ENCODE measurements around the gene ACLY. TPM values are rescaled to one million over a fixed set of nuclear protein-coding genes. Genes with fewer than 3 reads are reported as not detected.

Gene ACLY
- total and polyA plus RNA-seq, 10 of the 15 experiments (the other 5 are each of a cell fraction or from before 2014, with no cell fraction given) = 32.6 to 224 (median 114) TPM

- ChIA-PET POLR2A (interaction anchor here (0.6 to 1.3 kb wide), 4 partner anchors 10 to 1460 kb away, joined by 5 to 7 read pairs (median 5); partner anchors contain the start of gene ACLY), CTCF (no interaction called here), RAD21 (ENCODE audit: unreplicated experiment) (no interaction called here), SMC1A (ENCODE audit: uncharacterized antibody, unreplicated experiment) (interaction anchor here (1.2 kb wide), 1 partner anchor 9 kb away, joined by 4 read pairs; no protein-coding TSS in a partner anchor)
- no peak overlapping the region for H3K4me3 ChIP-seq
- H3K27ac ChIP-seq (ENCODE audit: control insufficient read depth, insufficient read depth) = no peak overlapping the region
- no peaks in the 10 kb centered on the region for H3K27me3 ChIP-seq (replicated peaks in 1 of 2; ENCODE audit: control insufficient read depth in 2 of 2, insufficient read depth in 2 of 2, low read length in 1 of 2)
- ATAC-seq (no peak; the same call in 2 of the 3 replicates), DNase-seq (ENCODE audit: low read depth, low spot score) (no peak), FAIRE-seq (no peak)
- peaks cover 2% of the 10 kb centered on the region; the same call in 1 of the 2 replicates for H3K79me2 ChIP-seq (ENCODE audit: control insufficient read depth, insufficient read depth, low read length)
- no peaks in the 10 kb centered on the region for H3K4me1 ChIP-seq (ENCODE audit: control insufficient read depth, insufficient read depth, low read length)
- no peak overlapping the region for H3K4me2 ChIP-seq (ENCODE audit: control insufficient read depth, insufficient read depth)
- in situ Hi-C loops (cut with MboI) (no loop called here), intact Hi-C loops (cut with micrococcal nuclease; ENCODE audit: unreplicated experiment) (no loop called here)
- no peaks in the 10 kb centered on the region for H4K20me1 ChIP-seq (ENCODE audit: control insufficient read depth, insufficient read depth)
- TF ChIP-seq BCL11A (IDR thresholded peaks at IDR 0.05; ENCODE audit: low read depth, low read length) = no peak
- no peak for TF ChIP-seq CUX1 (IDR thresholded peaks at IDR 0.05; ENCODE audit: insufficient replicate concordance, low read depth, low read length)
- peak; percentile 54; the same call in 1 of the 2 replicates for TF ChIP-seq POLR2A (IDR thresholded peaks at IDR 0.05; ENCODE audit: low read depth, low read length)
- no peak for TF ChIP-seq HDAC2 (IDR thresholded peaks at IDR 0.05)
- TF ChIP-seq, protein P1, sequence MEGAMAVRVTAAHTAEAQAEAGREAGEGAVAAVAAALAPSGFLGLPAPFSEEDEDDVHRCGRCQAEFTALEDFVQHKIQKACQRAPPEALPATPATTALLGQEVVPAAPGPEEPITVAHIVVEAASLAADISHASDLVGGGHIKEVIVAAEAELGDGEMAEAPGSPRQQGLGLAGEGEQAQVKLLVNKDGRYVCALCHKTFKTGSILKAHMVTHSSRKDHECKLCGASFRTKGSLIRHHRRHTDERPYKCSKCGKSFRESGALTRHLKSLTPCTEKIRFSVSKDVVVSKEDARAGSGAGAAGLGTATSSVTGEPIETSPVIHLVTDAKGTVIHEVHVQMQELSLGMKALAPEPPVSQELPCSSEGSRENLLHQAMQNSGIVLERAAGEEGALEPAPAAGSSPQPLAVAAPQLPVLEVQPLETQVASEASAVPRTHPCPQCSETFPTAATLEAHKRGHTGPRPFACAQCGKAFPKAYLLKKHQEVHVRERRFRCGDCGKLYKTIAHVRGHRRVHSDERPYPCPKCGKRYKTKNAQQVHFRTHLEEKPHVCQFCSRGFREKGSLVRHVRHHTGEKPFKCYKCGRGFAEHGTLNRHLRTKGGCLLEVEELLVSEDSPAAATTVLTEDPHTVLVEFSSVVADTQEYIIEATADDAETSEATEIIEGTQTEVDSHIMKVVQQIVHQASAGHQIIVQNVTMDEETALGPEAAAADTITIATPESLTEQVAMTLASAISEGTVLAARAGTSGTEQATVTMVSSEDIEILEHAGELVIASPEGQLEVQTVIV (IDR thresholded peaks at IDR 0.05; ENCODE audit: borderline replicate concordance, partially characterized antibody) = peak; percentile 8
- TF ChIP-seq STAT3 (IDR thresholded peaks at IDR 0.05; ENCODE audit: low read depth, low read length) = no peak
- no TSS peak for BruUV-seq (replicated peaks)
- WGBS (ENCODE audit: insufficient coverage, insufficient replicate concordance, low lambda C conversion rate, missing lambda C conversion rate) = 87% methylated on average over 14 of the region's 14 CpGs
- no peak overlapping the region for H3K9ac ChIP-seq (ENCODE audit: control insufficient read depth, insufficient read depth, low read length)
- no peak overlapping the region for H2AFZ ChIP-seq (ENCODE audit: control insufficient read depth, low read depth, low read length)
- H3K9me3 ChIP-seq (replicated peaks; ENCODE audit: control insufficient read depth, insufficient read depth, low read length) = no peaks in the 10 kb centered on the region
- peaks cover 38 to 51% of the 10 kb centered on the region in 2 experiments for H3K36me3 ChIP-seq (ENCODE audit: control insufficient read depth in 2 of 2, insufficient read depth in 2 of 2, low read length in 1 of 2)
These were observed 10.9 kb downstream of the ACLY start for GRCh38 chr17:41907633-41908539.

All from GM12878 (cell line).